Calu3 (cell line): ENCODE measurements around the gene LIMK2. TPM values are rescaled to one million over a fixed set of nuclear protein-coding genes. Genes with fewer than 3 reads are reported as not detected.

Experiments
- BruUV-seq: library from RNA; stranded (reverse); fragments of 400-500 nt; replicated peaks from 2 replicates; lab custom pipeline; 2021; lab: Mats Ljungman, UMichigan
- CTCF ChIA-PET: fragments of 300-600 bp; sonication (Branson Sonifier 250); formaldehyde crosslinking; loops from one replicate; lab custom pipeline; 2022; ENCODE audit warnings: antibody characterized with exemption; lab: Charles Lee
- DNase-seq: peaks from one replicate; pipeline ENCODE4 v3.0.0; 2022
- H3K27ac Mint-ChIP-seq: one replicate; pipeline ENCODE4 v1.8.0; 2022; ENCODE audit warnings: mixed read lengths; ENCODE audit not compliant: unreplicated experiment
- H3K27me3 Mint-ChIP-seq: one replicate; pipeline ENCODE4 v1.8.0; 2022; ENCODE audit warnings: mixed read lengths; ENCODE audit not compliant: unreplicated experiment
- H3K36me3 Mint-ChIP-seq: one replicate; pipeline ENCODE4 v1.8.0; 2022; ENCODE audit warnings: mild to moderate bottlenecking, moderate library complexity, mixed read lengths; ENCODE audit not compliant: insufficient read depth, unreplicated experiment
- H3K4me1 Mint-ChIP-seq: one replicate; pipeline ENCODE4 v1.8.0; 2022; ENCODE audit warnings: mild to moderate bottlenecking, low read depth, mixed read lengths; ENCODE audit not compliant: unreplicated experiment
- H3K4me3 Mint-ChIP-seq: one replicate; pipeline ENCODE4 v1.8.0; 2022; ENCODE audit warnings: mild to moderate bottlenecking, low read depth, moderate library complexity, mixed read lengths; ENCODE audit not compliant: unreplicated experiment
- H3K9me3 Mint-ChIP-seq: one replicate; pipeline ENCODE4 v1.8.0; 2022; ENCODE audit warnings: low read depth, mixed read lengths; ENCODE audit not compliant: unreplicated experiment
- CTCF ChIP-seq: fragments of 200-600 bp; IDR thresholded peaks from one replicate; pipeline ENCODE4 v1.8.0; 2022; ENCODE audit warnings: antibody characterized with exemption; ENCODE audit not compliant: unreplicated experiment
- intact Hi-C: fragments of 100-400 bp; cut with micrococcal nuclease; formaldehyde crosslinking; loops from one replicate; pipeline ENCODE4 v1.10.0; 2022; ENCODE audit not compliant: unreplicated experiment
- total RNA-seq: library from RNA; stranded (reverse); gene quantifications from 2 replicates; pipeline ENCODE4 v1.2.3, GENCODE V29; 2022

The LIMK2 gene
- total RNA-seq, 1 experiment from 2014 or later: 59.9 TPM

- intact Hi-C loops: no loop called here
Observed at GRCh38 chr22:31184015-31184414, 28.1 kb upstream of the LIMK2 start.

DNA sequence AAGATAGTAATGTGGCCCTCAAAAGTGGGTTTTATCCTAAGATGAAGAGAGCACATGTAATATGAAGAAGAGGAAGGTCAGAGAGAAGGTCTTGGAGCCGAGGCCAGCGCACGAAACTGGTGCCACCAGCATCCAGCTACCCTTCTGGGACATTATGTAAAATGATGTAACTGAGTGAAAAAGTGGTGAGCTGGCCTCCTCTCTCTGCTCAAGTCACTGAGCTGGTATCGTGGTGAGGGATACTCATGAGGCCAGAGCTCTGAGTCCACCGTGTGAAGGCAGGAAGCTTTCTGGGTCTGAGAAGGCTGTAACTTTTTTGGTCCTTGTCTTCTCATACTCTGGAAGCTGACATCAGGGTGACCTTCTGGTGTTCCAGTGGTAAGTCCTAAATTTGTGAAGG, 27.0 kb upstream of the LIMK2 start:
- Mint-ChIP-seq H3K4me1 (no peaks in the 10 kb centered on the region), H3K27me3 (no peaks in the 10 kb centered on the region), H3K9me3 (no peaks in the 10 kb centered on the region), H3K4me3 (no peak overlapping the region), H3K36me3 (peaks cover 4% of the 10 kb centered on the region), H3K27ac (no peak overlapping the region)
- no peak for TF ChIP-seq CTCF
- no TSS peak for BruUV-seq
- CTCF ChIA-PET: interaction anchor here (0.7 kb wide), 1 partner anchor 16 kb away, joined by 3 read pairs; no protein-coding TSS in a partner anchor
- intact Hi-C loops: no loop called here
- no peak for DNase-seq

More at GRCh38 chr22:31184015-31184414, 28.1 kb upstream of the LIMK2 start:
- no TSS peak for BruUV-seq
- Mint-ChIP-seq H3K36me3 (peaks cover 4% of the 10 kb centered on the region), H3K9me3 (no peaks in the 10 kb centered on the region), H3K27me3 (no peaks in the 10 kb centered on the region), H3K4me3 (no peak overlapping the region), H3K27ac (no peak overlapping the region), H3K4me1 (peaks cover 2% of the 10 kb centered on the region)
- CTCF ChIA-PET: no interaction called here
- no peak for TF ChIP-seq CTCF
- no peak for DNase-seq

- Mint-ChIP-seq H3K9me3 (no peaks in the 10 kb centered on the region), H3K4me1 (no peaks in the 10 kb centered on the region), H3K27me3 (no peaks in the 10 kb centered on the region), H3K4me3 (no peak overlapping the region), H3K27ac (no peak overlapping the region), H3K36me3 (peaks cover 4% of the 10 kb centered on the region)
- DNase-seq: no peak
- TF ChIP-seq CTCF: no peak
- BruUV-seq: no TSS peak
- intact Hi-C loops: no loop called here
- CTCF ChIA-PET: interaction anchor here (1.0 kb wide), 1 partner anchor 24 kb away, joined by 4 read pairs; the partner anchor contains the start of gene LIMK2
Observed at GRCh38 chr22:31187627-31188026, 24.5 kb upstream of the LIMK2 start.

GRCh38 chr22:31192513-31192912, 19.6 kb upstream of the LIMK2 start:
- BruUV-seq: no TSS peak
- no peak for DNase-seq
- no peaks in the 10 kb centered on the region for H3K4me1 Mint-ChIP-seq
- TF ChIP-seq CTCF: no peak
- CTCF ChIA-PET: no interaction called here
- no peaks in the 10 kb centered on the region for H3K9me3 Mint-ChIP-seq
- no peak overlapping the region for H3K4me3 Mint-ChIP-seq
- intact Hi-C loops: no loop called here
- peaks cover 10% of the 10 kb centered on the region for H3K36me3 Mint-ChIP-seq
- no peaks in the 10 kb centered on the region for H3K27me3 Mint-ChIP-seq
- no peak overlapping the region for H3K27ac Mint-ChIP-seq
